GM23338 (cell line): ENCODE results near the gene FEZF2. TPM values are rescaled to one million over a fixed set of nuclear protein-coding genes. Genes with fewer than 3 reads are reported as not detected.

Experiments
- EZH2phosphoT487 ChIP-seq: fragments of 200-600 bp; sonication (generic); IDR thresholded peaks from one replicate; pipeline ENCODE4 v1.8.1; 2018; ENCODE audit warnings: antibody characterized with exemption; ENCODE audit not compliant: unreplicated experiment
- REST ChIP-seq: IDR thresholded peaks from one replicate; pipeline ENCODE4 v1.6.1; 2018; ENCODE audit warnings: antibody characterized with exemption; ENCODE audit not compliant: unreplicated experiment
- STAT1 ChIP-seq: IDR thresholded peaks from one replicate; pipeline ENCODE4 v1.6.1; 2016; ENCODE audit warnings: antibody characterized with exemption; ENCODE audit not compliant: unreplicated experiment
- ZNF462 ChIP-seq: fragments of 250-450 bp; sonication (Bioruptor Pico); IDR thresholded peaks from 2 replicates; pipeline ENCODE4 v1.5.0; 2020; ENCODE audit warnings: mild to moderate bottlenecking, moderate library complexity
- polyA plus RNA-seq: library from polyadenylated mRNA; unstranded; fragments of >200 nt; fragmentation: Nextera tagmentation; extraction: Ambion mirVana; gene quantifications from 2 replicates; pipeline ENCODE4 v1.2.1, GENCODE V29; 2016
- total RNA-seq: library from RNA; depleted of rRNA; stranded (reverse); fragments of >200 nt; shearing (Covaris generic); gene quantifications from 2 replicates; pipeline ENCODE4 v1.2.3, GENCODE V29; 2014
- TF ChIP-seq, protein P1 (sequence below), 2 experiments: fragments of 200-600 bp in 1 of 2; sonication (generic) in 1 of 2; conservative IDR thresholded peaks; 2 replicates each; pipeline versions ENCODE4 v1.5.1 to v1.6.1; 2016 to 2017; ENCODE audit warnings: antibody characterized with exemption in 2 of 2, low read depth in 2 of 2, mild to moderate bottlenecking in 2 of 2, moderate library complexity in 1 of 2

FEZF2 gene
- total and polyA plus RNA-seq, 2 experiments from 2014 or later: not detected

GRCh38 chr3:62405135-62405534 is 31.8 kb upstream of the FEZF2 start (continued):
- TF ChIP-seq REST: no peak
- no peak for TF ChIP-seq ZNF462 (CRISPR knock-in tag)
- TF ChIP-seq, protein P1, sequence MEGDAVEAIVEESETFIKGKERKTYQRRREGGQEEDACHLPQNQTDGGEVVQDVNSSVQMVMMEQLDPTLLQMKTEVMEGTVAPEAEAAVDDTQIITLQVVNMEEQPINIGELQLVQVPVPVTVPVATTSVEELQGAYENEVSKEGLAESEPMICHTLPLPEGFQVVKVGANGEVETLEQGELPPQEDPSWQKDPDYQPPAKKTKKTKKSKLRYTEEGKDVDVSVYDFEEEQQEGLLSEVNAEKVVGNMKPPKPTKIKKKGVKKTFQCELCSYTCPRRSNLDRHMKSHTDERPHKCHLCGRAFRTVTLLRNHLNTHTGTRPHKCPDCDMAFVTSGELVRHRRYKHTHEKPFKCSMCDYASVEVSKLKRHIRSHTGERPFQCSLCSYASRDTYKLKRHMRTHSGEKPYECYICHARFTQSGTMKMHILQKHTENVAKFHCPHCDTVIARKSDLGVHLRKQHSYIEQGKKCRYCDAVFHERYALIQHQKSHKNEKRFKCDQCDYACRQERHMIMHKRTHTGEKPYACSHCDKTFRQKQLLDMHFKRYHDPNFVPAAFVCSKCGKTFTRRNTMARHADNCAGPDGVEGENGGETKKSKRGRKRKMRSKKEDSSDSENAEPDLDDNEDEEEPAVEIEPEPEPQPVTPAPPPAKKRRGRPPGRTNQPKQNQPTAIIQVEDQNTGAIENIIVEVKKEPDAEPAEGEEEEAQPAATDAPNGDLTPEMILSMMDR (conservative IDR thresholded peaks at IDR 0.05; ENCODE audit: low read depth in 2 of 2): no peak
- no peak for TF ChIP-seq STAT1
- no peak for TF ChIP-seq EZH2phosphoT487
